DMS153 (cell line): ENCODE data around the gene NADK2.
A peak's percentile ranks its signal among the peaks of the same experiment; 100 is the strongest.
"Not testable (repeated sequence)": the region's sequence is repeated elsewhere in the genome, so short reads cannot be mapped to it uniquely, and the experiment has no call there.

Experiments used
- DNase-seq: peaks from one replicate; lab custom pipeline; 2025; lab: John Stamatoyannopoulos, UW

NADK2 gene

GRCh38 chr5:36206913-36207312 is 34.8 kb downstream of the NADK2 start:
- DNase-seq: no peak

- DNase-seq: no peak
These were observed 36.4 kb downstream of the NADK2 start for GRCh38 chr5:36205329-36205728.

GRCh38 chr5:36202521-36202961 is 39.2 kb downstream of the NADK2 start:
- no peak for DNase-seq

GRCh38 chr5:36200513-36200912 is 41.2 kb downstream of the NADK2 start:
- DNase-seq: no peak

- no peak for DNase-seq
These were observed 42.1 kb downstream of the NADK2 start for GRCh38 chr5:36199620-36200019.

- peak; percentile 9 for DNase-seq
These were observed 42.9 kb downstream of the NADK2 start for GRCh38 chr5:36198783-36199182.

GRCh38 chr5:36198281-36198680 is 43.4 kb downstream of the NADK2 start:
- no peak for DNase-seq

GRCh38 chr5:36193746-36194145 is 48.0 kb downstream of the NADK2 start:
- DNase-seq: no peak

- not testable (repeated sequence) for DNase-seq
These were observed 57.3 kb downstream of the NADK2 start for GRCh38 chr5:36184408-36184807.

- DNase-seq: no peak
These were observed 60.0 kb downstream of the NADK2 start for GRCh38 chr5:36181774-36182173.

GRCh38 chr5:36180556-36181350 is 61.0 kb downstream of the NADK2 start:
- DNase-seq: no peak

- DNase-seq: no peak
These were observed 61.8 kb downstream of the NADK2 start for GRCh38 chr5:36179950-36180349.

GRCh38 chr5:36178524-36178890 is 63.2 kb downstream of the NADK2 start:
- DNase-seq: no peak

- peak; percentile 41 for DNase-seq
These were observed 63.8 kb downstream of the NADK2 start for GRCh38 chr5:36177715-36178523.

GRCh38 chr5:36177154-36177553 is 64.6 kb downstream of the NADK2 start:
- DNase-seq: no peak

- DNase-seq: no peak
These were observed 66.7 kb downstream of the NADK2 start for GRCh38 chr5:36175043-36175442.

- DNase-seq: no peak
These were observed 67.6 kb downstream of the NADK2 start for GRCh38 chr5:36174119-36174518.

- no peak for DNase-seq
These were observed 68.3 kb downstream of the NADK2 start for GRCh38 chr5:36173426-36173825.

GRCh38 chr5:36172599-36172998 is 69.1 kb downstream of the NADK2 start:
- DNase-seq: no peak

GRCh38 chr5:36170832-36171424 is 70.8 kb downstream of the NADK2 start:
- no peak for DNase-seq

- DNase-seq: no peak
These were observed 73.0 kb downstream of the NADK2 start for GRCh38 chr5:36168737-36169136.

GRCh38 chr5:36164461-36164860 is 77.3 kb downstream of the NADK2 start:
- DNase-seq: no peak
